Parathyroid adenoma (tissue), 2 donors: ENCODE data around the gene ARFGAP3.

Source experiments
- H2AFZ ChIP-seq: fragments of 300-600 bp; sonication (generic); one replicate; pipeline ENCODE4 v1.7.0; 2017; ENCODE audit warnings: antibody characterized with exemption, mild to moderate bottlenecking
- H3K27ac ChIP-seq: fragments of 300-600 bp; sonication (generic); one replicate; pipeline ENCODE4 v1.7.0; 2017
- H3K27me3 ChIP-seq: fragments of 300-600 bp; sonication (generic); one replicate; pipeline ENCODE4 v1.7.0; 2017; ENCODE audit warnings: low read length; ENCODE audit not compliant: control insufficient read depth, insufficient read depth
- H3K36me3 ChIP-seq: fragments of 300-600 bp; sonication (generic); one replicate; pipeline ENCODE4 v1.7.0; 2017; ENCODE audit warnings: low read length; ENCODE audit not compliant: control insufficient read depth, insufficient read depth
- H3K4me1 ChIP-seq: fragments of 300-600 bp; sonication (generic); one replicate; pipeline ENCODE4 v1.7.0; 2017; ENCODE audit warnings: control low read depth
- H3K4me2 ChIP-seq: fragments of 300-600 bp; sonication (generic); one replicate; pipeline ENCODE4 v1.7.0; 2017; ENCODE audit warnings: low read length
- H3K4me3 ChIP-seq: fragments of 300-600 bp; sonication (generic); one replicate; pipeline ENCODE4 v1.7.0; 2017; ENCODE audit warnings: low read depth, low read length
- H3K79me2 ChIP-seq: fragments of 300-600 bp; sonication (generic); one replicate; pipeline ENCODE4 v1.7.0; 2017; ENCODE audit warnings: control low read depth
- H3K9ac ChIP-seq: fragments of 300-600 bp; sonication (generic); one replicate; pipeline ENCODE4 v1.7.0; 2017; ENCODE audit warnings: mild to moderate bottlenecking
- H3K9me3 ChIP-seq: fragments of 300-600 bp; sonication (generic); one replicate; pipeline ENCODE4 v1.7.0; 2017; ENCODE audit warnings: low read length; ENCODE audit not compliant: control insufficient read depth
- TF ChIP-seq, protein P1 (sequence below): fragments of 300-600 bp; sonication (generic); IDR thresholded peaks from one replicate; pipeline ENCODE4 v1.7.0; 2017; ENCODE audit warnings: antibody characterized with exemption, mild to moderate bottlenecking
- donor health status: primary hyperparathyroidism.

ARFGAP3 gene

GRCh38 chr22:42874010-42874409 is 16.9 kb upstream of the ARFGAP3 start:
- H3K36me3 ChIP-seq = no peaks in the 10 kb centered on the region

GRCh38 chr22:42873356-42873755 is 16.3 kb upstream of the ARFGAP3 start:
- Histone ChIP-seq H3K4me3 (no peak overlapping the region), H3K9ac (no peak overlapping the region), H3K36me3 (no peaks in the 10 kb centered on the region), H3K4me1 (no peaks in the 10 kb centered on the region), H3K27ac (no peak overlapping the region), H3K79me2 (no peaks in the 10 kb centered on the region), H3K4me2 (no peak overlapping the region), H3K9me3 (no peaks in the 10 kb centered on the region), H2AFZ (no peak overlapping the region), H3K27me3 (no peaks in the 10 kb centered on the region)
- TF ChIP-seq, protein P1, sequence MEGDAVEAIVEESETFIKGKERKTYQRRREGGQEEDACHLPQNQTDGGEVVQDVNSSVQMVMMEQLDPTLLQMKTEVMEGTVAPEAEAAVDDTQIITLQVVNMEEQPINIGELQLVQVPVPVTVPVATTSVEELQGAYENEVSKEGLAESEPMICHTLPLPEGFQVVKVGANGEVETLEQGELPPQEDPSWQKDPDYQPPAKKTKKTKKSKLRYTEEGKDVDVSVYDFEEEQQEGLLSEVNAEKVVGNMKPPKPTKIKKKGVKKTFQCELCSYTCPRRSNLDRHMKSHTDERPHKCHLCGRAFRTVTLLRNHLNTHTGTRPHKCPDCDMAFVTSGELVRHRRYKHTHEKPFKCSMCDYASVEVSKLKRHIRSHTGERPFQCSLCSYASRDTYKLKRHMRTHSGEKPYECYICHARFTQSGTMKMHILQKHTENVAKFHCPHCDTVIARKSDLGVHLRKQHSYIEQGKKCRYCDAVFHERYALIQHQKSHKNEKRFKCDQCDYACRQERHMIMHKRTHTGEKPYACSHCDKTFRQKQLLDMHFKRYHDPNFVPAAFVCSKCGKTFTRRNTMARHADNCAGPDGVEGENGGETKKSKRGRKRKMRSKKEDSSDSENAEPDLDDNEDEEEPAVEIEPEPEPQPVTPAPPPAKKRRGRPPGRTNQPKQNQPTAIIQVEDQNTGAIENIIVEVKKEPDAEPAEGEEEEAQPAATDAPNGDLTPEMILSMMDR = no peak

More at GRCh38 chr22:42874010-42874409, 16.9 kb upstream of the ARFGAP3 start:
- Histone ChIP-seq H3K9me3 (no peaks in the 10 kb centered on the region), H2AFZ (no peak overlapping the region), H3K4me3 (no peak overlapping the region), H3K4me2 (no peak overlapping the region), H3K4me1 (no peaks in the 10 kb centered on the region), H3K27ac (no peak overlapping the region), H3K9ac (no peak overlapping the region), H3K79me2 (no peaks in the 10 kb centered on the region), H3K27me3 (no peaks in the 10 kb centered on the region)
- TF ChIP-seq, protein P1 = no peak

- Histone ChIP-seq H3K4me1 (no peaks in the 10 kb centered on the region), H3K36me3 (no peaks in the 10 kb centered on the region), H3K4me3 (no peak overlapping the region), H3K9me3 (no peaks in the 10 kb centered on the region), H3K79me2 (no peaks in the 10 kb centered on the region), H3K4me2 (no peak overlapping the region), H3K27ac (no peak overlapping the region), H3K27me3 (no peaks in the 10 kb centered on the region), H2AFZ (no peak overlapping the region), H3K9ac (no peak overlapping the region)
- TF ChIP-seq, protein P1 = no peak
These were observed 15.7 kb upstream of the ARFGAP3 start for GRCh38 chr22:42872821-42873220.

GRCh38 chr22:42871146-42872050 is 14.3 kb upstream of the ARFGAP3 start:
- Histone ChIP-seq H3K36me3 (no peaks in the 10 kb centered on the region), H3K4me1 (no peaks in the 10 kb centered on the region), H3K9ac (no peak overlapping the region), H3K4me3 (no peak overlapping the region), H3K27ac (no peak overlapping the region), H2AFZ (no peak overlapping the region), H3K27me3 (no peaks in the 10 kb centered on the region), H3K4me2 (no peak overlapping the region), H3K9me3 (no peaks in the 10 kb centered on the region), H3K79me2 (no peaks in the 10 kb centered on the region)
- TF ChIP-seq, protein P1 = no peak
